Neural cell (in vitro differentiated cells): ENCODE data around the gene TMEM273. TPM values are rescaled to one million over a fixed set of nuclear protein-coding genes. Genes with fewer than 3 reads are reported as not detected.

ENCODE experiments used
- H2AFZ ChIP-seq: fragments of 200-600, 300-800 bp; sonication (generic), shearing (Covaris generic); 2 replicates; pipeline ENCODE4 v1.6.0; 2014; ENCODE audit warnings: low read depth, mild to moderate bottlenecking, antibody characterized with exemption, low read length, moderate library complexity
- H3F3A ChIP-seq: fragments of 200-600 bp; shearing (Covaris generic); 2 replicates; pipeline ENCODE4 v1.6.1; 2016; ENCODE audit warnings: mild to moderate bottlenecking, moderate library complexity, mixed read lengths, antibody characterized with exemption, low read length; ENCODE audit not compliant: insufficient read depth, poor library complexity, severe bottlenecking
- H3K27ac ChIP-seq: fragments of 200-600, 300-800 bp; sonication (generic), shearing (Covaris generic); 2 replicates; pipeline ENCODE4 v1.5.1; 2014; ENCODE audit warnings: mild to moderate bottlenecking, low read length, moderate library complexity
- H3K27me3 ChIP-seq: fragments of 300-800, 200-600 bp; sonication (generic), shearing (Covaris generic); 2 replicates; pipeline ENCODE4 v1.6.0; 2014; ENCODE audit warnings: mild to moderate bottlenecking, low read depth, low read length, moderate library complexity; ENCODE audit not compliant: insufficient read depth
- H3K36me3 ChIP-seq: fragments of 300-800, 200-600 bp; sonication (generic), shearing (Covaris generic); 2 replicates; pipeline ENCODE4 v1.5.1; 2014; ENCODE audit warnings: mild to moderate bottlenecking, antibody characterized with exemption, low read length, moderate library complexity; ENCODE audit not compliant: insufficient read depth
- H3K4me2 ChIP-seq: fragments of 300-800, 200-600 bp; sonication (generic), shearing (Covaris generic); 2 replicates; pipeline ENCODE4 v1.6.0; 2014; ENCODE audit warnings: mild to moderate bottlenecking, low read length
- H3K4me3 ChIP-seq: fragments of 300-800, 200-600 bp; sonication (generic), shearing (Covaris generic); 2 replicates; pipeline ENCODE4 v1.5.1; 2014; ENCODE audit warnings: mild to moderate bottlenecking, low read length, moderate library complexity
- H3K79me2 ChIP-seq: fragments of 200-600 bp; shearing (Covaris generic); replicated peaks from 2 replicates; pipeline ENCODE4 v1.6.0; 2014; ENCODE audit warnings: mild to moderate bottlenecking, low read length, moderate library complexity; ENCODE audit not compliant: insufficient read depth
- H3K9ac ChIP-seq: fragments of 300-800, 200-600 bp; sonication (generic), shearing (Covaris generic); 2 replicates; pipeline ENCODE4 v1.6.1; 2016; ENCODE audit warnings: mild to moderate bottlenecking, low read length, mixed read lengths
- H3K9me2 ChIP-seq: fragments of 200-600 bp; shearing (Covaris generic); 2 replicates; pipeline ENCODE4 v1.6.1; 2016; ENCODE audit warnings: mild to moderate bottlenecking, low read length, mixed read lengths; ENCODE audit not compliant: insufficient read depth
- H3K9me3 ChIP-seq: fragments of 200-600, 300-800 bp; sonication (generic), shearing (Covaris generic); 2 replicates; pipeline ENCODE4 v1.6.1; 2016; ENCODE audit warnings: mild to moderate bottlenecking, mixed run types, low read length, moderate library complexity, mixed read lengths
- H4K20me1 ChIP-seq: fragments of 200-600 bp; shearing (Covaris generic); 2 replicates; pipeline ENCODE4 v1.6.1; 2016; ENCODE audit warnings: mild to moderate bottlenecking, mixed run types; ENCODE audit not compliant: insufficient read depth
- CTCF ChIP-seq: fragments of 450-650 bp; IDR thresholded peaks from 2 replicates; pipeline ENCODE4 v1.5.1; 2014; ENCODE audit warnings: antibody characterized with exemption, mild to moderate bottlenecking, moderate library complexity; ENCODE audit not compliant: poor library complexity, severe bottlenecking
- EP300 ChIP-seq: fragments of 450-650 bp; conservative IDR thresholded peaks from 2 replicates; pipeline ENCODE4 v1.6.1; 2014; ENCODE audit warnings: antibody characterized with exemption, mild to moderate bottlenecking, moderate library complexity; ENCODE audit not compliant: poor library complexity, severe bottlenecking
- EZH2 ChIP-seq: fragments of 200-600, 300-800 bp; shearing (Covaris generic), sonication (generic); IDR thresholded peaks from 2 replicates; pipeline ENCODE4 v1.6.1; 2014; ENCODE audit warnings: antibody characterized with exemption, low read length, borderline replicate concordance, mild to moderate bottlenecking; ENCODE audit not compliant: insufficient read depth, poor library complexity, severe bottlenecking
- MXI1 ChIP-seq: fragments of 450-650 bp; conservative IDR thresholded peaks from 2 replicates; pipeline ENCODE4 v1.6.1; 2014; ENCODE audit warnings: antibody characterized with exemption, mild to moderate bottlenecking; ENCODE audit not compliant: poor library complexity, severe bottlenecking
- POLR2AphosphoS5 ChIP-seq: IDR thresholded peaks from 2 replicates; pipeline ENCODE4 v1.6.1; 2012
- RAD21 ChIP-seq: fragments of 450-650 bp; conservative IDR thresholded peaks from 2 replicates; pipeline ENCODE4 v1.6.1; 2014; ENCODE audit warnings: antibody characterized with exemption, mild to moderate bottlenecking, moderate library complexity
- SMC3 ChIP-seq: fragments of 450-650 bp; conservative IDR thresholded peaks from 2 replicates; pipeline ENCODE4 v1.6.1; 2014; ENCODE audit warnings: antibody characterized with exemption, mild to moderate bottlenecking, moderate library complexity; ENCODE audit not compliant: poor library complexity
- TAF1 ChIP-seq: IDR thresholded peaks from 2 replicates; pipeline ENCODE4 v1.6.1; 2012; ENCODE audit warnings: low read depth
- polyA plus RNA-seq: library from polyadenylated mRNA; depleted of rRNA; stranded (reverse); fragments of >200 nt; gene quantifications from 2 replicates; pipeline ENCODE4 v1.2.3, GENCODE V29; 2014
- TF ChIP-seq, protein P1 (sequence below): IDR thresholded peaks from 2 replicates; pipeline ENCODE4 v1.6.1; 2012; ENCODE audit warnings: borderline replicate concordance

The TMEM273 gene
- polyA plus RNA-seq, 1 donor from 2014 or later = not detected

DNA sequence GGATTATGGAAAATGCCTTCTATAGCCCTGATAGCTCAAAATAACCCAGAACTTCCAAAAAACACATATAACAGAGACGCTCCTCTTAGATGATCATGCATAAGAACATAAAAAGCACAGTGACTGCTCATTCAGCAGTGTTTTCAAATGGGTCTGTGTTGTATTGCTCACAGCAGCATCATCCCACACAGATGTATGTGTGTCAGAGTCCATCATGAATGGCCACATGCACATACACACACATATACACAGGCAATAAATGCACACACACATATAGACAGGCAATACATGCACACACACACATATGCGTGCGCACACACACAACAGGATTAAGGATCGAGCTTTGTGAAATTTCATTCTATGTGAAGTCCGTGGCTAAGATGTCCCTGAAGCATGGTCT, 26.1 kb downstream of the TMEM273 start:
- H3K4me3 ChIP-seq = no peak overlapping the region
- H3K27me3 ChIP-seq = no peaks in the 10 kb centered on the region
- H3F3A ChIP-seq = no peaks in the 10 kb centered on the region
- TF ChIP-seq TAF1 (no peak), EP300 (no peak), RAD21 (no peak), SMC3 (no peak), CTCF (no peak), MXI1 (no peak), POLR2AphosphoS5 (no peak), EZH2 (no peak)
- TF ChIP-seq, protein P1, sequence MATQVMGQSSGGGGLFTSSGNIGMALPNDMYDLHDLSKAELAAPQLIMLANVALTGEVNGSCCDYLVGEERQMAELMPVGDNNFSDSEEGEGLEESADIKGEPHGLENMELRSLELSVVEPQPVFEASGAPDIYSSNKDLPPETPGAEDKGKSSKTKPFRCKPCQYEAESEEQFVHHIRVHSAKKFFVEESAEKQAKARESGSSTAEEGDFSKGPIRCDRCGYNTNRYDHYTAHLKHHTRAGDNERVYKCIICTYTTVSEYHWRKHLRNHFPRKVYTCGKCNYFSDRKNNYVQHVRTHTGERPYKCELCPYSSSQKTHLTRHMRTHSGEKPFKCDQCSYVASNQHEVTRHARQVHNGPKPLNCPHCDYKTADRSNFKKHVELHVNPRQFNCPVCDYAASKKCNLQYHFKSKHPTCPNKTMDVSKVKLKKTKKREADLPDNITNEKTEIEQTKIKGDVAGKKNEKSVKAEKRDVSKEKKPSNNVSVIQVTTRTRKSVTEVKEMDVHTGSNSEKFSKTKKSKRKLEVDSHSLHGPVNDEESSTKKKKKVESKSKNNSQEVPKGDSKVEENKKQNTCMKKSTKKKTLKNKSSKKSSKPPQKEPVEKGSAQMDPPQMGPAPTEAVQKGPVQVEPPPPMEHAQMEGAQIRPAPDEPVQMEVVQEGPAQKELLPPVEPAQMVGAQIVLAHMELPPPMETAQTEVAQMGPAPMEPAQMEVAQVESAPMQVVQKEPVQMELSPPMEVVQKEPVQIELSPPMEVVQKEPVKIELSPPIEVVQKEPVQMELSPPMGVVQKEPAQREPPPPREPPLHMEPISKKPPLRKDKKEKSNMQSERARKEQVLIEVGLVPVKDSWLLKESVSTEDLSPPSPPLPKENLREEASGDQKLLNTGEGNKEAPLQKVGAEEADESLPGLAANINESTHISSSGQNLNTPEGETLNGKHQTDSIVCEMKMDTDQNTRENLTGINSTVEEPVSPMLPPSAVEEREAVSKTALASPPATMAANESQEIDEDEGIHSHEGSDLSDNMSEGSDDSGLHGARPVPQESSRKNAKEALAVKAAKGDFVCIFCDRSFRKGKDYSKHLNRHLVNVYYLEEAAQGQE = no peak
- H3K27ac ChIP-seq = no peak overlapping the region
- no peak overlapping the region for H3K9ac ChIP-seq
- no peak overlapping the region for H2AFZ ChIP-seq
- H3K4me2 ChIP-seq = no peak overlapping the region
- H3K79me2 ChIP-seq = no peaks in the 10 kb centered on the region
- no peaks in the 10 kb centered on the region for H3K9me2 ChIP-seq
- no peaks in the 10 kb centered on the region for H4K20me1 ChIP-seq
- H3K36me3 ChIP-seq = no peaks in the 10 kb centered on the region
- no peaks in the 10 kb centered on the region for H3K9me3 ChIP-seq

- Histone ChIP-seq H4K20me1 (no peaks in the 10 kb centered on the region), H3K9ac (no peak overlapping the region), H3K4me2 (no peak overlapping the region), H2AFZ (no peak overlapping the region), H3K27ac (no peak overlapping the region), H3K9me3 (no peaks in the 10 kb centered on the region), H3K79me2 (no peaks in the 10 kb centered on the region), H3K4me3 (no peak overlapping the region), H3K9me2 (no peaks in the 10 kb centered on the region), H3K36me3 (no peaks in the 10 kb centered on the region), H3F3A (no peaks in the 10 kb centered on the region), H3K27me3 (no peaks in the 10 kb centered on the region)
- TF ChIP-seq RAD21 (no peak), POLR2AphosphoS5 (no peak), SMC3 (no peak), TAF1 (no peak), CTCF (no peak), MXI1 (no peak), EZH2 (no peak), EP300 (no peak)
- TF ChIP-seq, protein P1 = no peak
These were observed 26.7 kb downstream of the TMEM273 start for GRCh38 chr10:49161411-49161997.
